ENCODE data around the gene EXO1.

- TF ChIP-seq, protein P1, sequence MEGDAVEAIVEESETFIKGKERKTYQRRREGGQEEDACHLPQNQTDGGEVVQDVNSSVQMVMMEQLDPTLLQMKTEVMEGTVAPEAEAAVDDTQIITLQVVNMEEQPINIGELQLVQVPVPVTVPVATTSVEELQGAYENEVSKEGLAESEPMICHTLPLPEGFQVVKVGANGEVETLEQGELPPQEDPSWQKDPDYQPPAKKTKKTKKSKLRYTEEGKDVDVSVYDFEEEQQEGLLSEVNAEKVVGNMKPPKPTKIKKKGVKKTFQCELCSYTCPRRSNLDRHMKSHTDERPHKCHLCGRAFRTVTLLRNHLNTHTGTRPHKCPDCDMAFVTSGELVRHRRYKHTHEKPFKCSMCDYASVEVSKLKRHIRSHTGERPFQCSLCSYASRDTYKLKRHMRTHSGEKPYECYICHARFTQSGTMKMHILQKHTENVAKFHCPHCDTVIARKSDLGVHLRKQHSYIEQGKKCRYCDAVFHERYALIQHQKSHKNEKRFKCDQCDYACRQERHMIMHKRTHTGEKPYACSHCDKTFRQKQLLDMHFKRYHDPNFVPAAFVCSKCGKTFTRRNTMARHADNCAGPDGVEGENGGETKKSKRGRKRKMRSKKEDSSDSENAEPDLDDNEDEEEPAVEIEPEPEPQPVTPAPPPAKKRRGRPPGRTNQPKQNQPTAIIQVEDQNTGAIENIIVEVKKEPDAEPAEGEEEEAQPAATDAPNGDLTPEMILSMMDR (IDR thresholded peaks at IDR 0.05) = no peak
- no peak for TF ChIP-seq POLR2A (IDR thresholded peaks at IDR 0.05)
These were observed 19.5 kb upstream of the EXO1 start for GRCh38 chr1:241828463-241829021.

Data from right lobe of liver (tissue), 4 donors.